HT-29 (cell line): ENCODE data around the gene IQSEC2. TPM values are rescaled to one million over a fixed set of nuclear protein-coding genes. Genes with fewer than 3 reads are reported as not detected.

Experiments
- DNase-seq: peaks from one replicate; pipeline ENCODE4 v3.0.0-alpha.2; 2015; ENCODE audit warnings: low spot score
- total RNA-seq: library from RNA; depleted of rRNA; stranded (reverse); fragments of >200 nt; shearing (Covaris generic); gene quantifications from 2 replicates; pipeline ENCODE4 v1.2.3, GENCODE V29; 2014

IQSEC2 gene
- total RNA-seq, 1 experiment from 2014 or later = 11.7 TPM

DNA sequence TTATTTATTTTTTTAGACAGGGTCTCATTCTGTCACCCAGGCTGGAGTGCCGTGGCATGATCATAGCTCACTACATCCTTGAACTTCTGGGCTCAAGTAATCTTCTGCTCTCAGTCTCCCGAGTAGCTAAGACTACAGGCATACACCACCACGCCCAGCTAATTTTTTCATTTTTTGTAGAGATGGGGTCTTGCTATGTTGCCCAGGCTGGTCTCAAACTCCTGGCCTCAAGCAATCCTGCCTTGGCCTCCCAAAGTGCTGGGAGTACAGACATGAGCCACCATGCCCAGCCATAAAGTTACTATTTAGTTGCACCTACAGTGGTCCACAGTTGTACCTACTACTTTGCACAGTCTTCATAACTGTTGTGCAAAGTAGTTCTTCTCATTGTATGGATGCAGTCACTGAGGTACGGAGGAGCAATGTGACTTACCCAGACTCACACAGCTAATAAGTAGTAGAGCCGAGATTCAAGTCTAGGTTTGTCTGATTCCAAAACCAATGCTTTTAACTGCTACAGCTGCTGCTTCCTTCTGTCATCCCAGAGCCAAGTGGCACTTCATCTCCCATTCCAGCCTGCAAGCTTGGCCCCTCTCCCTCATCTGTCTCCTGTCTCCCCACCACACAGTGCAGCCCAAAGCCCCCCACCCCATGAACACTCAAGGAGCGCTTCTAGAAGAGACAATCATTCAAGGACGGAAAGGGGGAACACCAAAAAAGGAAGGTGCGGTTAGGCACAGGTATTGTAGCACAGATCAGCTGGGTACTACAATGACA lies 24.0 kb upstream of the IQSEC2 start:
- DNase-seq = no peak

DNA sequence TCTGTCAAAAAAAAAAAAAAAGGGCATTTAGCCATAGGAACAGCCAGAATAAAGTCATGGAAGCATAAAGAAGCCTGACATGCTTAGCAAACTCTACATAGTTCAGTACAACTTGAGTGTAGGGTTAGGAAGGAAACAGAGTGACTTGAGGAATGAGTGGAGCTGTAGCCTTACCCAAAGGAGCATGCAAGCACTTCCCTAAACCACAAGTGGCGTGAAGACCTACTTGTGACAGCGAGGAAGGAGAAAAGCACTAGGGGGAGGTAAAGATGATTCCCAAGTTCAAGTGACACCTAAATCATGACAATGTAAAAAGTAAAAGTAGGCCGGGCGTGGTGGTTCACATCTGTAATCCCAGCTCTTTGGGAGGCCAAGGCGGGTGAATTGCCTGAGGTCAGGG lies 21.8 kb upstream of the IQSEC2 start:
- no peak for DNase-seq

GRCh38 chrX:53300157-53300556 lies 18.8 kb upstream of the IQSEC2 start:
- DNase-seq = no peak

DNA sequence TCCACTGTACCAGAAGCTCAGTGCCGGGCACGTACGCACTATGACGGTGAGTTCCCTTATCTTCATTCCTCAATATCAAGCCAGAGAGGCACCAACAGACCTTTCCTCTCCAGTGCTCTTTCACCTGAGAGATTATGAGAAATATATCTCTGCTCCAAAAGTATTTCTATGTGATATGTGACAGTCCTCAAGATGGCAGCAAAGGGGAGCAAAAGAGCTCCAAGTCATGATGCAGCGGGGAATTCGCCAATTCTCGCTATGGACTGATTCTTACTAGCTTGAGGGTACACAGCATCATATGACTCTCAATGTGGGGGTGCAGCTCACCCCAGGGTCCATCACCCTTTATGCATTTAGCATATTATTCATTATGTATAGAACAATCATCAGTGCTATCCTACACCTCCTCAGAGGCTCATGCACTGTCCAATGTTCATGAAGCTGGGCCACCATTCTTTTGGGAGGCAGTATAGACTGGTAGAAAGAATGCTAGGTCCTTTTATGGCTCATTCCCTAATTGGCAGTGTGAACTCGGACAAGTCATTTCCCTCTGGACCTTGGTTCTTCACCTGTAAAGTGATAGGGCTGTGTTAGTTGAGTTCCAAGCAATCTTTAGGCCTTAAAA lies 12.8 kb upstream of the IQSEC2 start:
- peak; percentile 55 for DNase-seq

- no peak for DNase-seq
Observed at GRCh38 chrX:53291596-53291995, 10.2 kb upstream of the IQSEC2 start.

DNA sequence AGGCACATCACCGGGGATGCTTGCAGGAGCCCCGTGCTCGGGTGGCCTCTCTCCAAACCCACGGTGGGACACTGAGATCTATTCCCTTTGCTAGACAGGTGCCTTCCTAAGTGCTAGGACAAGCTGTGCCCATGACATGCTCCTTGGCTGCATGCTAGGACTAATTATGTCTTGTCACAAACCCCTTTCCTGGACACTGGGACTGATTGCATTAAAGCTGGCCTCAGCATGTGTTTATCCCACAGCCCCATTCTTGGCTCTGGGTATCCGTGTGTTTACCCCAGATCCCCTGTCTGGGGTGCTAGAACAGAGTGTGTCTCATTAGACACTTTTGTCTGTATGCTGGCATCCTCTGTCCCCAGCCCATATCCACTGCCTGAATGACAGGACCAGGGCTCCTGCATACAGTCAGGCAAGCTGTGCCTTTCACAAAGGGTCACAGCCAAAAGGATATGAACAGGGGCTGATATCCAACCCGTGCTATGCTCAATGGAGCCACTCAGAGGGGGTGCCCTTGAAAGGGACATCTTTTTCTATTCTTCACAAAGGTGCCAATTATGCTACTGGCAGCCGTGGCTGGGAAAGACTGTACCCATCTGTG lies 9.2 kb upstream of the IQSEC2 start:
- no peak for DNase-seq

DNA sequence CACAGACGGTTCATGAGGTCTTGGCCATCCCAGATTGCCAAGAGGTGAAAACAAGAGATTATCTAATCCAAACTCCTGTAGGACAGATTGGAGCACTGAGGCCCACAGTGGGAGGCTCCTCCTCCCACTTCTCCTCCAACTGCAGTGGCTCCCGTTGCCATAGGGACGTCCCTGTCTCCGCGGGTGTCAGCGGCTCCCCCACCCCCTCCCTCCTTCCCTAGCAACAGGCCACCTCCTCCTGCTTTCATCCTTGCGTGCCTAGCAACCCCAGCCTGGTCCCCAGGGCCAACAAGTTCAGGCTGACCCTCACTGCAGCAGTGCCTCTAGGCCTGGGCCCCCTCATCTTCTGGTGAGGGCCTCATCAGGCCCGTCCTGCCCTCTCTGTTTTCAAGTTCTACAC lies 6.8 kb upstream of the IQSEC2 start:
- DNase-seq = peak; percentile 15

- DNase-seq = peak; percentile 70
Observed at GRCh38 chrX:53287493-53288138, 6.2 kb upstream of the IQSEC2 start.

DNA sequence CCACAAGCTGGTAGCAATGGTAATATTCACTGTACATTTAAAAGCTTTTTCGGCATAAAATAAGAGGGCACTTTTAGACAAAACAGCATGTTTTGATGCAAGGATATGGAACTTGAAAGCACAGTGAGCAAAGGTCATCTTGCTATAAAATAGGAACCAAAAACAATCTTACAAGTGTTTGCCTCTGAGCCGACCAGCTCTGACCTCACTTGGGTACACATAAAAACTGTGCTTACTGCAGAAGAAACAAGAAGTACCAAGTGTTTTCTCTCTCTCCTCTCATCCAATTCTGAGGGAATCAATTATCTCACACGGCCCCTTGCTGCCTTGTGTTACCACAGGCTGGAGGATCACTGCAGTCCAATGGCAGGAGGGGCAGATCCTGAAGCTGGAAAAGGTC lies 4.8 kb upstream of the IQSEC2 start:
- DNase-seq = no peak

DNA sequence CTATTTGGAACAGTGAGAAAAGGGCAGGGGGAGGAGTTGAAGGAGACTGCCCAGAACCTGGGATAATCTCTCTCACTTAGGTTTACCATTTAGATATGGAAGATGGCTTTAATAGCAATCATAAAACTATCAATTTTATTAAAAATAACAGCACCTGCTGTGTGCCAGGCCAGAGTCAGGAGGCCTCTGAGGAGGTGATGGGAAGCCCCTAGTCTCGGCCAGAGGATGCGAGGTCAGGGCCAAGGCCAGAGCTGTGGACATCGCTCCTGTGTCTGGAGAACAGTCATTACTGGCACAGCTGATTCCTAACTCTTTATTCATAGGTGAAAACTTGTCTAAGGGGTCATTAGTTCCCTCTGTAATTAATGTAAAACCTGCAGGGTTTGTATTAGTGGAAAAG lies 4.2 kb upstream of the IQSEC2 start:
- DNase-seq = no peak

DNA sequence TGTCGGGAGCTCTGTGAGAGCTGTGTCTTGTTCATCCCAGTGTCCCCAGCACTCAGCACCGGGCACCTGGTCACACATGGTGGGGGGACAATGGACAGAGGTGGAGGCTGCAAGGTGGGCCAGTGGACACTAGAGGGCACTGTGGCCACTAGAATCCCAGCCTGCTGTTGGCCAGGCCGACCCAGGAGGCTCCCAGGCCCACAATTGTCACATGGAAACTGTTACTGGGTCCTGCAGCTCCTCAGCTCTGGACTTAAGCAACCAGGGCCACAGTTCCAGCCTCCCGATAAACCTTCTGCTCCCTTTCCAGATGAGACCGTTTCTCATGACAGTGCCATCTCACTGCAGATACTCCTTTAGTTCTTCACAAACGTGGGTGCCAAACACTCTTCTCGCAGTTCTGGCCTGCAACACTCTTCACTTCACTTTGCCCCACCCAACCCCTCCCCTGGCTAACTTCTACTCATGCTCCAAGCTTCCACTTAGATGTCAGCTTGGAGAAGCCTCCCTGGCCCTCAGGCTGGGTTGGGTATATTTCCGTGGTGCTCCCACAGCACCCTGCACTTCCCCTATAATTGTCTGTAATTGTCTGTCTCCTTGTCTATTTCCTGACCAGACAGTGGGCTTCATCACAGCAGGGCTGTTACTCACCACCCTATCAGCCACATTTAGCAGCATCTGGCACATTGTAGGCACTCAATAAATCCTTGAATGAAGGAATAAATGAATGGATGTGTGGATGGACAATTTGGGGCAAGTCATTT lies 3.5 kb upstream of the IQSEC2 start:
- peak; percentile 85 for DNase-seq

DNA sequence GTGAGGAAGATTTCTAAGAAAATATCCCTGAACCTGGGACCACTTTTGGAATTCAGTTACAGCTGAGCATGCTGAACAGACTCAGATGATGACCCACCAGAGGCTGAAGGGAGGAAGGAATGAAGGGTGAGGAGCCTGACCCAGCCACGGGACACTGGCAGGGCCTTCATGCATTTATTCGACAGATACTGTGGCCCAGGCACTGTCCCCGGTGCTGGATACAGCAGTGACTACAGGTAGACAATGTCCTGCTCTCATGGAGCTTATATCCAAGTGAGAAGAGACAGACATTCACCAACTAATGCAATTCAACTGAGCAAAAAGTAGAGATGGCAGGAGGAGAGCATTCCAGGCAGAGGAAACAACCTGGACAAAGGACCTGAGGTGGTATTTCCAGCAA lies 2.2 kb upstream of the IQSEC2 start:
- DNase-seq = no peak

- no peak for DNase-seq
Observed at GRCh38 chrX:53283099-53283498, 1.7 kb upstream of the IQSEC2 start.

GRCh38 chrX:53281963-53282695 lies 745 bp upstream of the IQSEC2 start:
- DNase-seq = peak; percentile 24

DNA sequence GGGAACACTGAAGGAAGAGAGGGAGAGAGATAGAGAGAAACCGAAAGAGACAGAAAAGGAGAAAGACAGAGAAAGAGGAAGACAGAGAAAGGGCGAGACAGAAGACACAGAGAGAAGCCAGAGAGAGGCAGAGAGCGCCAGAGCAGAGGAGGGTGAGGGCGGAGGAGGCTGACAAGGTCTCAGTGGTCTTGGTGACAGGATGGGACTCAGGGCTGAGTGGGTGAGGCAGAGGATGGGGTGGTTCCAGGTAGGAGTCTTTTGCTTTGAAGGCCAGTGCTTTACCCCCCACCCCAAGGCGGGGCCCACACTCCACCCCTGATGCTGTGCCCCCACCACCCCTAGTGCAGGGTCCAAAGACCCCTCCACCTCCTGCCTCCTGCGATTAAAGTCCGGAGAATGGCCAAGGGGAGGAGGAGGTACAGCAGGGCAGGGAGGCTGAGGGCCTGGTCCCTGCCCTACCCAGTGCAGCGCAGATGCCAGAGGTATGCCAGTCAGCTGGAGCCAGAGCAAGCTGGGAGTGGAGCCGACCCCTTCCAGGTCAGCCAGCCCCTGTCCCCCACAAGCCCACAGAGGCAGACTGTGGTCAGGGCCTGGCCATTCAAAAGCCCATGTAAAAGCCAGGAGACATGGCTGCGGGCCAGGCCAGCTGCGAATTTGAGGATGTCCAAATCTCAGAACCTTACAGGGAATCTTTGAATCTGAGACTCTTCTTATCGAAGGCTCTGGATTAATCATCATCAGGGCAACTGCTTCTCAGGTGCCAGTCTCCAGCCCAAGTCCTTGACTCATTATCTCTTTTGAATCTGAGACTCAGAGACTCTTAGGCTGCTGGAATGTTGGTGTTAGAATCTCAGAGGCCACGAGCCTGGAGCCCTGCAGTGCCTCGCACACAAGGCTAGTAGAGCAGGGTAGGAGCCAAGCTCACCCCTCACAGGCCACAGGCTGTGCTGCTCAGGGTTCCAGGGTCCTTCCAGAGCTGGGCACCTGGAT lies 758 bp downstream of the IQSEC2 start:
- DNase-seq = peak; percentile 19

DNA sequence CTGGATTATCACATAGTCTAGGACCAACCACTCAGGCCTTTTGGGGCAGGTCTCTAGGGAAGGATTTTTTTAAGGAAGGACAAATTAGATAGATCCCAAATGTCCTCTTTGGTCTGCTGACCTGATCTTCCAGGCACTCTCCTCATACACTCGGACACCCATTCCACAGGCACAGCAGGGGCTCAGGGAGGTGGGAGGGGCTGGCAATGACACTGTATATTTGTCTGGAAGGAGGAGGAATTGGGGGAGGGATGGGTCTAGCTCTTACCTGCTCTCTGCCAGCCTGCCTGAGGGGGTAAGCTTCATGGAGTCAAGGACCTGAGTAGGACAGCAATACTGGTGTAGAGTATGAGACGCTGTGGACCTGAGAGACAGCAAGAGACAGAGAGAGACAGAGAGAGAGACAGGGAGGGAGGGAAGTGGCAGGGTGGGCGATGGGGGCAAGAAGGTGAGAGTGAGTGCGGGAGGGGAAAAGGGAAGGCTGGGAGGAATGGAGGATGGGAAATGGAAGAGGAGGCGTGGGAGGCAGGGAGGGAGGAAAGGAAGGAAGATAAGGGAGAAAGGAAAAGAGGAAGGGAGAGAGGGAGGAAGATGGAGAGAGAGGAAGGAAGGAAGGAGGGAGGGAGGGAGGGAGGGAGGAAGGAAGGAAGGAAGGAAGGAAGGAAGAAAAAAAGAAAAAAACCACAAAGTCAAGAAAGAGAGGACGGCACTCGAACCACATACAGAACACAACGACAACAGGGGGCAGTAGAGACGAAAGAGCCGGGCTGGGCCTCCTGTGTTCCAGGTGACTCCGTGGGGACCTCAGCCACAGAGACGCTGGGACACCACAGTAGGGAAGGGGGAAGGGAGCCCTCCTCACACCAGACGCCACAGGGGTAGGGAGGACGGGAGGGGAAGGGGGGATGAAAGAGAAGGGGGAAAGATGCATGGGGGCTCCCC lies 1.8 kb downstream of the IQSEC2 start:
- peak; percentile 26 for DNase-seq

GRCh38 chrX:53272808-53273337 lies 8.5 kb downstream of the IQSEC2 start:
- DNase-seq = no peak

DNA sequence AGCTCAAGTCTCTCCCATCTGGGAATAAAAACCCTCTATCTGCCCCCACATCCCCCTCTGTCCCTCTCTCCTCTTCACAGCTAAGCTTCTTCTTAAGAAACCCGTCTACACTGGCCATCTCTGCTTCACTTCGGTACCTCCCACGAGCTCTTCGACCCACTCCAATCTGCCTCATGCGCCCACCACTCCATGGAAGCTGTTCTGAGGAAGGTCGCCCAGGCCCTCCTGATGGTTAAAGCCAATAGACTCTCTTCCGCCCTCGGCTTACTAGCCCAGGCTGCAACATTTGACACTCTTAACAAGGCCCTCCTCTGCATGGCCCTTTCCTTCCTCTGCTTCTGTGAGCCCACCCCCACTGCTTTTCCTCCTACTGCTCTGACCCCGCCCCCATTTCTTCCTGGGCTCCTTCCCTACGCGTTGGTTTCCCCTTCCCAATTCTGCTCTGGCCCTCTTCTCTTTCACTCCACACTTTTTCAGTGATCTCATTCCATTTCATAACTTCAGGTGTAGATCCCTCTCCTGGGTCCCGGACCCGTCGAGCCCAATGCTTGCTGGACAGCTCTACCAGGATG lies 11.8 kb downstream of the IQSEC2 start:
- no peak for DNase-seq
